Measurements from ENCODE around the gene FGR. TPM values are rescaled to one million over a fixed set of nuclear protein-coding genes. Genes with fewer than 3 reads are reported as not detected.
A peak's percentile ranks its signal among the peaks of the same experiment; 100 is the strongest.

FGR gene
- total and polyA plus RNA-seq, 2 of the 13 experiments (the other 11 are each of a cell fraction or from before 2014, with no cell fraction given): not detected

- TF ChIP-seq ZNF263 (CRISPR knock-in tag; IDR thresholded peaks at IDR 0.05) (peak; percentile 63), MAX (IDR thresholded peaks at IDR 0.05) (no peak), GABPB1 (CRISPR knock-in tag; IDR thresholded peaks at IDR 0.05) (peak; percentile 22; the same call in 1 of the 2 replicates), HNRNPLL (IDR thresholded peaks at IDR 0.05; ENCODE audit: low read depth, low read length, poor library complexity, severe bottlenecking) (peak; percentile 21), KDM4B (CRISPR knock-in tag; IDR thresholded peaks at IDR 0.05) (0 out of 2 replicates have a peak, but pooled peaks have one; percentile 29), CTCF (CRISPR knock-in tag; IDR thresholded peaks at IDR 0.05) (peak; percentile 50), ASH2L (IDR thresholded peaks at IDR 0.05; ENCODE audit: insufficient read length, low read depth, low read length) (peak; percentile 33), PREB (CRISPR knock-in tag; IDR thresholded peaks at IDR 0.05) (no peak), ZNF510 (CRISPR knock-in tag; IDR thresholded peaks at IDR 0.05; ENCODE audit: low read depth) (no peak), ZXDC (CRISPR knock-in tag; IDR thresholded peaks at IDR 0.05) (no peak), HMGXB4 (CRISPR knock-in tag; IDR thresholded peaks at IDR 0.05; ENCODE audit: borderline replicate concordance in 1 of 2, low read depth in 1 of 2) (peak in 1 of 2 experiments; percentile 53; a peak in 2 of 4 replicates), ZNF18 (CRISPR knock-in tag; IDR thresholded peaks at IDR 0.05; ENCODE audit: insufficient replicate concordance) (no peak), ZNF121 (CRISPR knock-in tag; IDR thresholded peaks at IDR 0.05) (no peak)
These were observed 59.8 kb downstream of the FGR start (continued) for GRCh38 chr1:27574871-27575831.
